MCF 10A (cell line): Measurements from ENCODE around the gene MED12L. TPM values are rescaled to one million over a fixed set of nuclear protein-coding genes. Genes with fewer than 3 reads are reported as not detected.

Experiments
- BruUV-seq: library from RNA; stranded (reverse); fragments of 400-500 nt; replicated peaks from 2 replicates; lab custom pipeline; 2021; lab: Mats Ljungman, UMichigan
- CTCF ChIA-PET: fragments of 300-600 bp; sonication (Branson Sonifier 250); formaldehyde crosslinking; extraction: SDS; loops from one replicate; lab custom pipeline; 2021; ENCODE audit warnings: antibody characterized with exemption, inconsistent platforms; lab: Yijun Ruan, JAX
- POLR2A ChIA-PET: fragments of 300-600, 350-650 bp; sonication (Branson Sonifier 250); formaldehyde crosslinking; extraction: SDS; loops from one replicate; lab custom pipeline; 2020; ENCODE audit warnings: antibody characterized with exemption, inconsistent platforms; lab: Yijun Ruan, JAX
- DNase-seq: peaks from one replicate; pipeline ENCODE4 v3.0.0-alpha.2; 2018; ENCODE audit not compliant: unreplicated experiment
- H3K27ac Mint-ChIP-seq: one replicate; pipeline ENCODE4 v1.8.0; 2022; ENCODE audit warnings: mild to moderate bottlenecking, low read depth, mixed read lengths; ENCODE audit not compliant: unreplicated experiment
- H3K27me3 Mint-ChIP-seq: one replicate; pipeline ENCODE4 v1.8.0; 2022; ENCODE audit warnings: mixed read lengths; ENCODE audit not compliant: insufficient read depth, unreplicated experiment
- H3K36me3 Mint-ChIP-seq: one replicate; pipeline ENCODE4 v1.8.0; 2022; ENCODE audit warnings: mild to moderate bottlenecking, moderate library complexity, mixed read lengths; ENCODE audit not compliant: insufficient read depth, unreplicated experiment
- H3K4me1 Mint-ChIP-seq: one replicate; pipeline ENCODE4 v1.8.0; 2022; ENCODE audit warnings: mixed read lengths; ENCODE audit not compliant: insufficient read depth, unreplicated experiment
- H3K4me3 Mint-ChIP-seq: one replicate; pipeline ENCODE4 v1.8.0; 2022; ENCODE audit warnings: mild to moderate bottlenecking, moderate library complexity, mixed read lengths; ENCODE audit not compliant: unreplicated experiment
- H3K9me3 Mint-ChIP-seq: one replicate; pipeline ENCODE4 v1.8.0; 2022; ENCODE audit warnings: mixed read lengths; ENCODE audit not compliant: unreplicated experiment
- intact Hi-C: fragments of 100-400 bp; cut with micrococcal nuclease; formaldehyde crosslinking; loops from 2 replicates; pipeline ENCODE4 v1.14.1; 2022
- total RNA-seq: library from RNA; stranded (reverse); gene quantifications from 2 replicates; pipeline ENCODE4 v1.2.3, GENCODE V29; 2022
- TF ChIP-seq, protein P1 (sequence below): fragments of 200-600 bp; IDR thresholded peaks from one replicate; pipeline ENCODE4 v1.8.0; 2022; ENCODE audit warnings: antibody characterized with exemption, mild to moderate bottlenecking; ENCODE audit not compliant: unreplicated experiment

The MED12L gene
- total RNA-seq, 1 experiment from 2014 or later: 0.47 TPM

DNA sequence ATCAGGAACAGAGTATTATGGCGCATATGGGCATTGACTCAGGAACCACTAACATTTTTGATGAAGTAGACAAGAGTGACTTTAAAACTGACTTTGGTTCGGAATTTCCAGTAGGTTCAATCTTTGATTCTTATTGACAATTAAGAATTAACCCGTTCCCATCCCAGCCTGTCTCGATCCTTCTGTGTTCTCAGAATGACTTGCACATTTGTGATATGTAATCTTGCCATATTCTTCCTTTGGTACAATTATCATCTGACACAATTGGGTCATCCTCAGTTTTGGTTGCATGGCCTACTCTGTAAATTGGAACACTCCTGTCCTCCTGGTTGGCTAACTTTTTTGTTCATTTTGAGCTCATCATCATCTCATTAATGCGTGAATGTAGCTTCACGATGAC lies 107.1 kb downstream of the MED12L start:
- ChIA-PET CTCF (interaction anchor here (0.6 to 0.7 kb wide), 2 partner anchors 15 to 89 kb away, joined by 3 to 5 read pairs; no protein-coding TSS in a partner anchor), POLR2A (no interaction called here)
- Mint-ChIP-seq H3K4me3 (no peak overlapping the region), H3K27me3 (no peaks in the 10 kb centered on the region), H3K9me3 (no peaks in the 10 kb centered on the region), H3K27ac (no peak overlapping the region), H3K4me1 (no peaks in the 10 kb centered on the region), H3K36me3 (no peaks in the 10 kb centered on the region)
- no peak for DNase-seq
- TF ChIP-seq, protein P1, sequence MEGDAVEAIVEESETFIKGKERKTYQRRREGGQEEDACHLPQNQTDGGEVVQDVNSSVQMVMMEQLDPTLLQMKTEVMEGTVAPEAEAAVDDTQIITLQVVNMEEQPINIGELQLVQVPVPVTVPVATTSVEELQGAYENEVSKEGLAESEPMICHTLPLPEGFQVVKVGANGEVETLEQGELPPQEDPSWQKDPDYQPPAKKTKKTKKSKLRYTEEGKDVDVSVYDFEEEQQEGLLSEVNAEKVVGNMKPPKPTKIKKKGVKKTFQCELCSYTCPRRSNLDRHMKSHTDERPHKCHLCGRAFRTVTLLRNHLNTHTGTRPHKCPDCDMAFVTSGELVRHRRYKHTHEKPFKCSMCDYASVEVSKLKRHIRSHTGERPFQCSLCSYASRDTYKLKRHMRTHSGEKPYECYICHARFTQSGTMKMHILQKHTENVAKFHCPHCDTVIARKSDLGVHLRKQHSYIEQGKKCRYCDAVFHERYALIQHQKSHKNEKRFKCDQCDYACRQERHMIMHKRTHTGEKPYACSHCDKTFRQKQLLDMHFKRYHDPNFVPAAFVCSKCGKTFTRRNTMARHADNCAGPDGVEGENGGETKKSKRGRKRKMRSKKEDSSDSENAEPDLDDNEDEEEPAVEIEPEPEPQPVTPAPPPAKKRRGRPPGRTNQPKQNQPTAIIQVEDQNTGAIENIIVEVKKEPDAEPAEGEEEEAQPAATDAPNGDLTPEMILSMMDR: no peak
- BruUV-seq: no TSS peak
- intact Hi-C loops: no loop called here

DNA sequence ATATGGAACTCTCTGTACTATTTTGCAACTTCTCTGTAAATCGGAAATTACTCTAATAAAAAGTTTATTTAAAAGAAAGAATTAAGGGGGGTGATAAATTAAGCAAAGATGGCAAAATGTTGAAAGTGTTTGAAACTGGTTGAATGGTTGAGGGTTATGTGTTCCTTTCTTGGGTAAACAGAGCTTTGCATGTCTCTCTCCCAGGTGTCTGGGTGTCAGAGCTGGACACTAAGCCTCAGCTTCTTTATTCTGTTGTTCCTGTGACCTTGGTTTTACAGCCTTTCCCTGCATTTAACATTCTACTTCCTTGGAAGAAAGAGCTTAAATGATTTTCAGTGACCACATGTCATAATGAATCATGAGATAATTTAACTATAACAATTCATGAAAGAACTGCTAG lies 110.4 kb downstream of the MED12L start:
- no TSS peak for BruUV-seq
- intact Hi-C loops: no loop called here
- TF ChIP-seq, protein P1: no peak
- ChIA-PET POLR2A (interaction anchor here (1.0 kb wide), 1 partner anchor 10 kb away, joined by 3 read pairs; no protein-coding TSS in a partner anchor), CTCF (interaction anchor here (0.8 kb wide), 1 partner anchor 87 kb away, joined by 3 read pairs; no protein-coding TSS in a partner anchor)
- Mint-ChIP-seq H3K27ac (no peak overlapping the region), H3K4me1 (no peaks in the 10 kb centered on the region), H3K27me3 (no peaks in the 10 kb centered on the region), H3K36me3 (no peaks in the 10 kb centered on the region), H3K9me3 (no peaks in the 10 kb centered on the region), H3K4me3 (no peak overlapping the region)
- no peak for DNase-seq

DNA sequence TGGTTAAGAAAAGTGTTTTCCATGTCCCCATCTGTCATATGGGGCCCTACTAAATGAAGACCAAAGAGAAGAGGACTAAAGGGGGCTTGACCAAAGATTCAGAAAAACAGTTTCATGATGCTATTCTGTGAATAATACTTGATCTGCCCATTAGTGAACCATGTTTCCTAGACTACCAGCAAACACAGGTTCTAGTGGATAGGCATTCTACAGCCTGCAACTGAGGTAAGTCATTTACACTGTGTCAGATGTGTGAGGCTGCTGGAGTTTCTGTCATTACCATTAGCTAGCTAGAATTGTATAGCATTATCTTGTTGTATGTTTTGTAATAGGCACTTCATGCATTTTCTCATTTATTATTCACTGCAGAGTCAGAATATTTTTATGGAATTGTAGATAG lies 111.0 kb downstream of the MED12L start:
- H3K9me3 Mint-ChIP-seq: no peaks in the 10 kb centered on the region
- H3K36me3 Mint-ChIP-seq: no peaks in the 10 kb centered on the region
- ChIA-PET POLR2A (interaction anchor here (1.0 kb wide), 1 partner anchor 10 kb away, joined by 3 read pairs; no protein-coding TSS in a partner anchor), CTCF (interaction anchor here (0.7 to 0.9 kb wide), 3 partner anchors 28 to 86 kb away, joined by 3 to 4 read pairs (median 3); no protein-coding TSS in a partner anchor)
- no peaks in the 10 kb centered on the region for H3K27me3 Mint-ChIP-seq
- intact Hi-C loops: no loop called here
- no TSS peak for BruUV-seq
- TF ChIP-seq, protein P1: no peak
- no peak overlapping the region for H3K27ac Mint-ChIP-seq
- no peaks in the 10 kb centered on the region for H3K4me1 Mint-ChIP-seq
- no peak overlapping the region for H3K4me3 Mint-ChIP-seq
- no peak for DNase-seq

DNA sequence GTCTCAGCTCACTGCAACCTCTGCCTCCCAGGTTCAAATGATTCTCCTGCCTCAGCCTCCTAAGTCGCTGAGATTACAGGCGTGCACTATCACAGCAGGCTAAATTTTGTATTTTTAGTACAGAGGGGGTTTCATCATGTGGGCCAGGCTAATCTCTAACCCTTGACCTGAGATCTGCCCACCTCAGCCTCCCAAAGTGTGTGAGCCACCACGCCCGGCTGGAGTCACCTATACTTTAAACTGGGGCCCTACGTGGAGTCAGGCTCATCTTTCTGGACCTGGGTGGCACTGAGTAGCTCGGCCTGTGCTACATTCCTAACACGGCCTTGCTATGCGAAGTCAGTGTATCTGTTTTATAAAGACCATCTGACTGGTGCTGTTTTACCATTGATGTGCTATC lies 111.8 kb downstream of the MED12L start:
- Mint-ChIP-seq H3K4me3 (no peak overlapping the region), H3K27ac (no peak overlapping the region), H3K27me3 (no peaks in the 10 kb centered on the region), H3K4me1 (no peaks in the 10 kb centered on the region), H3K36me3 (no peaks in the 10 kb centered on the region), H3K9me3 (no peaks in the 10 kb centered on the region)
- no TSS peak for BruUV-seq
- CTCF ChIA-PET: interaction anchor here (0.7 to 0.9 kb wide), 2 partner anchors 29 to 31 kb away, joined by 3 to 4 read pairs; no protein-coding TSS in a partner anchor
- DNase-seq: no peak
- POLR2A ChIA-PET: no interaction called here
- TF ChIP-seq, protein P1: no peak
- intact Hi-C loops: no loop called here
